Ramos (cell line): ENCODE results near the gene NKX6-2.

ENCODE experiments used
- in situ Hi-C: fragments of 300-500 bp; cut with MboI; formaldehyde crosslinking; loops from one replicate; pipeline ENCODE4 v1.14.3; 2022; ENCODE audit warnings: low sequenced_read_pairs; ENCODE audit not compliant: unreplicated experiment

The NKX6-2 gene

DNA sequence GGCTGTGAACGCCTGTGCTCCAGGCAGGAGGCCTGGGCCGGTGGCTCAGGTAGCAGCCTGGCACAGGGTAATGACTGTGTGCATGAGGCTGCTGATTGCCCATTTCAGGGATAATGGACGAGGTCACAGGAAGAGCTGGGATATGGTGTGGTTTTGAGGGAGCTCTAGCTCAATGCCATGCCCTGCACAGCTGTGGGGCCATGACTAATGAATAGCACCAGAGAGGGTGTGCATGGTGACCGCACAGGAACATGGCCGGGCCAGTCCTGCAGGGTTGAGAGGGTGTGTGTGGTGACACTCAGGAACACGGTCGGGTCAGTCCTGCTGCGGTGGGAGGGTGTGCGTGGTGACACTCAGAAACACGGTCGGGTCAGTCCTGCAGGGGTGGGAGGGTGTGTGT, 21.8 kb downstream of the NKX6-2 start:
- in situ Hi-C loops = no loop called here

DNA sequence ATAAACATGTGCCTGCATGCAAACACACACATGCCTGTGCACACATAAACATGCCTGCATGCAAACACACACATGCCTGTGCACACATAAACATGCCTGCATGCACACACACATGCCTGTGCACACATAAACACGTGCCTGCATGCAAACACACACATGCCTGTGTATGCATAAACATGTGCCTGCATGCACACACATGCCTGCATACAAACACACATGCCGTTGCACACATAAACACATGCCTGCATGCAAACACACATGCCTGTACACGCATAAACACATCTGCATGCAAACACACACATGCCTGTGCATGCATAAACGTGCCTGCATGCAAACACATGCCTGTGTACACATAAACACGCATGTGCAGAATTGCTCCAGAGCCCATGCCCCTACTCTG, 22.4 kb downstream of the NKX6-2 start:
- in situ Hi-C loops = no loop called here

DNA sequence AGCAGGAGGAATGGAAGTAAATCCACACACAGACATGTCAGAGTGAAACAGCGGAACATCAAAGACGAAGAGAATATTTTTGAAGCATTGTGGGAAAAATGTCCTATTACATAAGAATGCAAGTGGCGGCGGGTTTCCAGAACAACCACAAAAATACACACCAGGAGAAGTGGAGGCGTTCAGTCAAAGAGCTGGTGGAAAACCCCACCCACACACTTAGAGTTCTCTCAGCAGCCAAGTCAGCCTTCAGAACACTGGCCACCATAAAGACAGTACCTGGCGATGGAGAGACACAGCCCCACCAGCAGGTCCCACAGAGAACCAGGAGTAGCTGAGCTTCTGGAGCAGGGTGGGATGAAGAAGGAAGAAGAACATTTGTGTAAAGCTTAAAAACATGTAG, 23.7 kb downstream of the NKX6-2 start:
- in situ Hi-C loops = no loop called here

DNA sequence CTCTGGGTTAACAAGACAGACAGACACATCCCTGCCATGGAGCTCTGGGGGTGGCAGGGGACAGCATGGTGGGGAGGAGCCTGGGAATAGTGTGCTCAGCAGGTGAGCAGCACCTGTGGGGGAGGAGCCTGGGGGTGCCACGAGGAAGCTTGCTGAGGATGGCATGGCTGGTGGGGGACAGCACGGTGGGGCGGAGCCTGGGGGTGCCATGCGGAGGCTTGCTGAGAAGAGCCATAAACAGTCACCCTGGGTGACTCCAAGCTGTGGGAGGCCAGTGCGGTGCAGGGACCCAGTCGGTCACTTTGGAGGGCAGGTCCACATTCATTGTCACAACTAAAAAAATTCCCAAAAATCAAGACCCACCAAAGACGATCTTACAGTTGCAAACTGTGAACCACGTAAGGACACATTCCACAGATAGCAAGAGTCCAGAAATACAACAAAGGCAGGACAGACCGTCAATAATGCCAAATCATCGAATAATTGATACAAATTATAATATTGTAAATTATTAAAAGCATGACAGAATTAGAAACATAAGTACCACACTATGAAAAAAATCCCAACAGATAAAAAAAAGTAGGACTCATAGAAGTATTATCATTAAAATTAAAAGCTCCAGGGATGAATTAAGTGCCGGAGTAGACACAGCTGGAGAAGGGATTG, 24.4 kb downstream of the NKX6-2 start:
- in situ Hi-C loops = no loop called here

DNA sequence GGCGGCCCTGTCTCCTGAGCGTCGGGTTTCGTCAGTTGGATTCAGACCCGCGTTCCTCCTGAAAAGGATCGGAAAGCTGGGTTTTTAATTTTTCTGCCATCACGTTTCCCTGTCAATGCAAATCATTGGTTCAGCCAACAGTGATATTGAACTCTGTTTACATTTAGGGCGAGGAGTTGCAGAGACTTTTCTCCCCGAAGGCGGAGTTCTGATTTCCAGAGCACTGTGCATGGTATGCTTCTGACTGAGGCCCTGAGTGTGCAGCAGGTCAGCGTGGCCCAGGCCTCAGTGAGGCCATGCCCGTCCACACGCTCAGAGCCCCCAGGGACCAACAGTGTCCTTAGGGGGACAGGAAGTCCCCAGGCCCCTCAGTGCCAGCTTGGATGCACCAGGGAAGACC, 27.1 kb downstream of the NKX6-2 start:
- in situ Hi-C loops = no loop called here

DNA sequence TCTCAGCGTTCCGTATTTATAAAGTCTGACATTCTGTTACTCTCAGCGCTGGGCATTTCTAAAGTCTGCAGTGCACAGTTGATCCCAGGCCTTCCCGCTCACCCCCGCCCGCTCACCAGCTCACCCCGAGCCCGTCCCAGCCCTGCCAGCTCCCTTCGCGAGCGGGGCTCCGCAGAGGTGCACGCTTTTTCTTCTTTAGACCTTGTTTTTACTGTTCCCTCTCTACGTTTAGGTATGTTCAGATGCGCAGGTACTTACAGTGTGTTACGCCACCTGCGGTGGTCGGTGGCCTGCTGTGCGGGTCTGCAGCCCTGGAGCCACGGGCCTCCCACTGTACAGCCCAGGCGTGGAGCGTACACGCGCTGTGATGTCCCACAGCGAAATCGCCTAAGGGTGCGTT, 28.8 kb downstream of the NKX6-2 start:
- in situ Hi-C loops = no loop called here

DNA sequence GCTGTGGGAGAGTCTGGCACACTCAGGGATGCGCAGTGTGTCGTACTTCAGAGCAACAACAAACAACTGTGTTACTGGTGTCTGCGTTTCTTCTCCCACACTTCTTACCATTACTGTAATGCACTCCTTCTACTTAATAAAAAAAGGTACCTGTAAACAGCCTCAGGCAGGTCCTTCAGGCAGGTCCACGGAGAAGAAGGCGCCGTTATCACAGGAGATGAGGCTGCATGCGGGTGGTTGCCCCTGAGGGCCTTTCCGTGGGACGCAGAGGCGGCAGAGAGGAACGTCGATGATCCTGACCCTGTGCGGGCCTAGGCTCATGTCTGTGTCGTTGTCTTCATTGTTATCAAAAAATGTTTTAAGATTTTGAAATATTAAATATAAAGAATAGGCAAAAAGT, 29.4 kb downstream of the NKX6-2 start:
- in situ Hi-C loops = no loop called here

DNA sequence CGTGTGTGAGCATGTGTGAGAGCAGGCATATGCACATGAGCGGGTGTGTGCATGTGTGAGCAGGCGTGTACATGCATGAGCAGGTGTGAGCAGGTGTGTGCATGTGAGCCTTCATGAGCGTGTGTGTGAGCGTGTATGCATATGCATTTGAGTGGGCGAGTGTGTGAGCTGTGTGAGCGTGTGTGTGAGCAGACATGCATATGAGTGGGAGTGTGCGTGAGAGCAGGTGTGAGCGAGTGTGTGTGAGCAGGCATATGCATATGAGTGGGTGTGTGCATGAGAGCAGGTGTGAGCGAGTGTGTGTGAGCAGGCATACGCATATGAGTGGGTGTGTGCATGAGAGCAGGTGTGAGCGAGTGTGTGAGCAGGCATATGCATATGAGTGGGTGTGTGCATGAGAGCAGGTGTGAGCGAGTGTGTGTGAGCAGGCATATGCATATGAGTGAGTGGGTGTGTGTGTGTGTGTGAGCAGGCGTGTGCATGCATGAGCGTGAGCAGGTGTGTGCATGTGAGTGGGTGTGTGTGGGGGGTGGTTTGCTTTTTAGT, 30.7 kb downstream of the NKX6-2 start:
- in situ Hi-C loops = no loop called here

DNA sequence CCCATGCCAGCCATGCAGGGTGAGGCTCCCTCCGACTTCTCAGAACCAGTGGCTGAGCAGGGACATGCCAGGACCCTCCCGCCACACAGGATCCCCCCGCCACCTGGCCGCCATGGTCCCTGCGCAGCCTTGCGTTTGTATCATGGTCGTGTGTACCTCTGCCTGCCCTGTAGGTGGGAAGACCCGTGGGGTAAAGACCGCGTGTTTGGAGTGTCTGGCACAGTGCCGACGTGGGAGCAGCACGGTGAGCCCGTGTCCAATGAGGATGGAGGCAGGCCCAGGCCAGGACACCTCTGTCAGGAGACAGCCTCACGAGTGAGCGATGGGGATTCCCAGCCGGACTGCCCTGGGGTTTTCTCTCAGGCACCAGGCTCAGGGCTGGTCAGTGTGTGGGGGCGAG, 31.9 kb downstream of the NKX6-2 start:
- in situ Hi-C loops = no loop called here

DNA sequence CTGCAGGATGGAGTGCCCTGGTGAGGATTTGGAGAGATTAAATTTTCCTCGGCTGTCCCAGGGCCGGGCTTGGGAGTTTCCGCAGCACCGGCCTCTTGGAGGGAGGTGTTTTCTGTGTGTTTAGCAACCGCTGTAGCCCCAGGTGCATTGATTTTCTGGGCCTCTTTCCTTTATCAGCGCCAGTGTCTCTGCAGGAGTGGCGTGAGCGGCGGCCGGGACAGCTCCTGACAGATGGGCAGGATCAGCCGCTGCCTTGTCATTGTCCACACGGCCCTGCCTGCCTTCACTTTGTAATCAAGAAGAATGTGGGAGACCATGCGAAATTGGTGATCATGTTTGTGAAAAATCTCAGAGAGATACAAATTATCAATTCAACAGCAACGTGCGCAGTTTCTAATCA, 32.4 kb downstream of the NKX6-2 start:
- in situ Hi-C loops = no loop called here

DNA sequence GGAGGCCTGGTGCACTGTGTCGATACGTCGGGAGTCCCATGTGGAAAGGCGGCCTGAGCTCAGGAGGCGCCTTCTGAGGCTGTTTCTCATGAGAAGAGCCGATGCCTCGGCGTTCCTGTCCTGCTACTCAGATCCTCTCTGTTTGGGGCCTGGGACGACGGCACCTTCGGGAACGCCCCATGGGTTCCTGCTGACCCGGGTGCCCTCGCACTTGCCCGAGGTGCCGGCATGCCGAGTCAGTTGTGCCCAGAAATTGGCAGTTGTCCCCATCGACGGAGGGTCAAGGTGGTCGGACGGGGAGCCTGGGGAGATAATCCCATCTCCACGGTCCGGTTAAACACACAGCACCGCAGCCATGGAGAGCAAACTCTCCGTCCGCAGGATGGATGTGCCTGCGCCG, 33.0 kb downstream of the NKX6-2 start:
- in situ Hi-C loops = no loop called here

DNA sequence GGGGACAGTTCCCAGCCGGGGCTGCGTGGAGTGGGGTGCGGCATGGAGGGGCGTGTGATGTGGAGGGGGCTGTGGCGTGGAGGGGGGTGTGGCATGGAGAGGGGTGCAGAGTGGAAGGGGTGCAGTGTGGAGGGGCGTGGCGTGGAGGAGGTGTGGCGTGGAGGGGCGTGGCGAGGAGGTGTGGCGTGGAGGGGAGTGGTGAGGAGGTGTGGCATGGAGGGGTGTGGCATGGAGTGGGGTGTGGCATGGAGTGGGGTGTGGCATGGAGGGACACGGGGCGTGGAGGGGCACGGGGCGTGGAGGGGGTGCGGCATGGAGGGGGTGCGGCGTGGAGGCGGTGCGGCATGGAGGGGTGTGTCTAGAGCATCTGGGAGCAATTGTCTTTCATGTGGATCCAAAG, 33.6 kb downstream of the NKX6-2 start:
- in situ Hi-C loops = no loop called here

DNA sequence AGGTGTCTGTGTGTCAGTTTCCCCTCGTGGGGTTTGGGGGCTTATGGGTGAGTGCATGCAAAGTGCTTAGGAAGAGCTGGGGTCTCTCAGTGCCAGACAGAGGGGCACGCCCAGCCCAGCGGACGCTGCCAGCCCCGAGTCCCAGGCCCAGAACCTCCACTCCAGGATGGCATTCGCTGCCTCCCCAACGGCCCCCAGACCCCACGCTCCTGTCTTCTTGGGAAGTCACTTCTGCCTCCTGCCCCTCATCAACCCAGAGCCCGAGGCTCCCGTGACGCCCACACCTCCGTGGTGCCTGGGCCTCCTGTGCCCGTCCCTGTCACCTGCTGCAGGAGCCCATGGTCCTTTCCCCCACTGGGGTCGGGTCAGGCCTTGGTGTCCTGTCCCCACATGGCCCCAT, 35.0 kb downstream of the NKX6-2 start:
- in situ Hi-C loops = no loop called here

DNA sequence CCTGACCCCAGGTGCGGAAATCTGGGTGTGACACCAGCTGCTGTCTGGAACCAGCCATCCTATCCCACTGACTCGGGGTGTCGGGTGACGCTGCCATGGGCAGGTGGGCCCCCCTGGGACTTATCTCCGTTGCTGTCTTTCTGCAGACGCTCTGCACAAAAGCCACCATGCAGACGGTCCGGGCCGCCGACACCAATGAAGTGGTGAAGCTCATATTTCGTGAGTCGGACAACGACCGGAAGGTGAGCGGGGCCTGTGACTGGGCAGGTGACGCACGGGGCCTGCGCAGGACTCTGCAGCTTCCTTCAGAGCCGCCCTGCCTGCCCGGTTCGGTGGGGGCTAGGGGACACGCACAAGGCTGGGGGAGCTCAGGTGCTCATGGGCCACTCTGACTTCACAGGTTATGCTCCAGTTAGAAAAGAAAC, 36.6 kb downstream of the NKX6-2 start:
- in situ Hi-C loops = no loop called here

DNA sequence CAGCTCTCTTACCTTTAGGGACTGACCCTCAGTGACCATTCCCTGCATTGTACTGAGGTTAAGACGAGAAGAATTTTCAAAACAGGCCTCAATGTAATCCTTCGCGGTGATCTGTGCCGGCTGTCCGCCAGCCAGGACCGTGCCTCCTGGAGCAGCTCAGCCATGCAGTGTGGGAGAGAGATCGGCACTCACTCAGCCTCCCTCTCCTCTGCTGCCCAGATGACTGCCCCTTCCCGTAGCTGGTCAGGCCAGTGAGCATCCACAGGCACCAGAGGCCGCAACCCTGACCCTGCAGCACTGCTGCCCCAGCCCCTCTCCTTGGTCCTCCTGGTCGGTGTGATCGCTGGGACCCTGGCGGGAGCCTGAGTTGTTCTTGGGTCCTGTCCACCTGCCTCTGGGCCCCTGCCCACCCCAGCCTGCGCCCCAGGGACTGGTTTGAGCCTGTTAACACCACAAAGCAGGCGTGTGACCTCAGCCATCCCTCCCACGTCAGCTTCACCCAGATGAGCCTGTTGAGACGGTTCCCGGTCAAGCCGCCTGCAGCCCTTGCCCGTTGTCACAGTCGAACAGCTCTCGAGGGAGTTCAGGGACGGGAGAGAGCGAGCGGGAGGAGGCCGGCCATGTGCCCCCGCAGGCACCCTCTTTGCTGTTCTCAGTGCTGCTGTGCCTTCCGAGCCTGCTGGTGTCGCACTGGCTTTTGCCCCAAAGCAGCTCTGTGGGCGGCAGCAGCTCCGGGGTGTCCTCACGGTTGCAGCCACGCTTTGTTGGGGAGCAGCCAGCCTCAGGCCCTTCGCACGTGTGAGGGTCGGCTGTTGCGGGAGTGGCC, 37.2 kb downstream of the NKX6-2 start:
- in situ Hi-C loops = no loop called here

DNA sequence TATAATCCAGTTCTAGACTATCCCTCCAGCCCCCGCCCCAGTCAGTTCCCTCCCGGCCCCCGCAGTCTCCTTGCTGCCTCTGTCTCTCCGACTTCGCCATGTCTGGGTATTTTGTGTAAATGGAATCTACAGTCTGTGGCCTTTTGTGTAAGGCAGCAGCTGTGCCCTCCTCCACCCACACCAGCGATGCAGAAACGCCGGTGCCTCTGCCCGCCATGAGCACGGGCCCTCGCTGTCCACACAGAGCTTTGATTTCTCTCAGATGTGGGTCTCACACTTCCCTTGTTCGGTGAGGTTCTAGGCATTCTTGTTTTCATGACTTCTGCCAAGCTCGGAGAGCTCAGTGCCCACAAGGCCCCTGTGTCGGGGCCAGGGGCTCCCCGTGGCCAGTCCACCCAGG, 37.8 kb downstream of the NKX6-2 start:
- in situ Hi-C loops = no loop called here

DNA sequence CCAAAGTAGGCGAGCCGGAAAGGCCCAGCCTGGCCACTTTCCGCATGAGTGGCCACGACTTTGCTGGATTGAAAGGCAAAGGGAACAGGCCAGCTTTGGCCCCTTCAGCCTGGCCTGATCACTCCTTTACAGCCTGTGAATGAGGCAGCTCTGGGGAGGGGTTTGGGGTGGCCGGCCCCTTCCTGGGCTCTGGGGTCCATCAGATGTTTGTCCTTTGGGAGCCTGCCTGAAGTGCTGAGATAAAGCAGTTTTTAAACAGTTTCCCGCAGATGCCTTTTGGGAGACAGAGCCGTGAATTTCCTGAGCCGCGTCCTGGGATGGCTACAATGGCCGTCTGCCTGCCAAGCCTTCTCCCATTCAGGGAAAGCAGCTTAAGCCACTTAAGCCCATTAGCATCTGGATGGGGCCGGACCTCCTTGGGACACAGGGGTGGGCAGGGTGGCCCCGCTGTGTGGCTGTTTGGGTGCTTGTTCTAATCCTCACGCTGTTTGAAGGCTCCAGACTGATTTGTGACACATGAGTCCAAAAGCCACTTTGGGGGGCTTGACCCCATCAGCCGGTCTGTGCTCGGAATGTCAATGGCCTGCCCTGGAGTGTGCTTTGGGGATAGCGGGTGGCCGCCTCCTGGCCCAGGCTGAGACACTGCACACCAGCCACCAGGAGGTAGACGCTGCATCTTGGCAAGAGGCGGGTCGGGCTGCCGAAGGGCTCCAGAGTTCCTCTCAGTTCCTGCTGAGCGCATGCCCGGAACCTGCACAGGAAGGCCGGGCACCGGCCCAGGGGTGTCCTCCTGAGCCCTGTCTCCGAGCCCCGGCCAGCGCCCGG, 38.9 kb downstream of the NKX6-2 start:
- in situ Hi-C loops = no loop called here

DNA sequence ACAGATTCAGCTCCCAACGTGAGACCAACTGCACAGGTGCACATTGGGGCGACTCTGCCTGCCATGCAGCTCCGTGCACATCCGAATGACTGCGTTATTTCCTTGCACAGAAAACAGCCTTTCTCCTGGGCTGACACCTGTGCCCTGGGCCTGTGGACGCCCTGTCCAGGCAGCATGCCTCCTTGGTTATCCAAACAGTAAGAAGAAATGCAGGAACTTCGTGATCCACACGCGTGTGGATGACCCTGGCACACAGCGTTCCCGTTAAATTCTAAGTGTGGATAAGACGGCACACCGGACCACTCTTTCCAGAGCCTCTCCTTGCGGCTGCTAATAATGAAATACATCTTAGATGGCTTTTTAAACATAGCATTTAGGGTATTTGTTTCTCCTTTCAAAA, 39.6 kb downstream of the NKX6-2 start:
- in situ Hi-C loops = no loop called here

DNA sequence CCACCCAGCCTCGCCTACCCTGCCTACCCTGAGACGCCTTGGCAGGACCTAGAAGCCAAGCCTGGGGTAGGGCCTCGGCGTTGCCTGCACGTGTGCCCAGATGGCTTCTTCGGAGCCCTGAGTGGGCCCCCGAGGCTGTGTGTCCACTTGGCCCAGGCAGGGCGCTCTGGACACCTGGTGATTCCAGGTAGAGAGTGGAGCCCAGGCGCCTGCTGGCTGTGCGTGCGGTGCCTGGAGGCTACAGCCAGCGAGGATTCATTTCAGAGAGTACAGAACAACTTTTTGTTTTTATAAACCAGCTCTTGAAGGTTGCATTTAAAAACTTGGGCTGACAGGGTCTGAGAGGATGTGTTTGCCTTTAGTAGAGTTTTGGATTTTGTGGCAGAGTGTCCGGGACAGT, 40.0 kb downstream of the NKX6-2 start:
- in situ Hi-C loops = no loop called here

DNA sequence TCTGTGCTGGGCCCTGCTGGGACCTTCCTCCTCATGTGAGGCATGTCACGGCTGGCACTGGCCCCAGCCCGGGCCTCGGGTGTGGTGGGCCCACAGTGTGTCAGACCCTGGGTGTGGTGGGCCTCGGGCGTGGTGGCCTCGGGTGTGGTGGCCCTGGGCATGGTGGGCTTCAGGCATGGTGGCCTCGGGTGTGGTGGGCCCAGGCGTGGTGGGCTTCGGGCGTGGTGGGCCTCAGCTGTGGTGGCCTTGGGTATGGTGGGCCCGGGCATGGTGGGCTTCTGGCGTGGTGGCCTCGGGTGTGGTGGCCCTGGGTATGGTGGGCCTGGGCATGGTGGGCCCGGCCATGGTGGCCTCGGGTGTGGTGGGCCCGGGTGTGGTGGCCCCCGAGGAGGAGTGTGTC, 40.4 kb downstream of the NKX6-2 start:
- in situ Hi-C loops = no loop called here

DNA sequence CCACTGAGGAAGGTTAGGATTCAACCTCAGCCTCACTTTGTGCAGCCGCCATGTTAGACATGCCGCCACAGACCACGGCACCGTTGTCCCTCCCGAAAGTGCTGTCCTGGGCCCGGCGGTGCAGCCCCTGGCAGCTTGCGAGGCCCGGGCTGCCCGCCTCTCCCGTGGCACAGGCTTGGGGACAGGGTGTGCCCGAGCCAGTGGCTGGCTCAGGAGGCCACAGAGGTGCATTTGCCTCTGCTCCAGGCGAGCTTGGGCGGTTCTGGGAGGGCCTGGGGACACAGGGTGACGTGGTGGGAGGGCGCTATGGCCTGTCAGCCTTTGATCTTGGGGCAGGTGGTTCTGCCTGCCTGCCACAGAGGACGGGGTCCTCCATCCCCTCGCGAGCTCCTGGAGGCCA, 41.1 kb downstream of the NKX6-2 start:
- in situ Hi-C loops = no loop called here
